Measurements from ENCODE around the gene ZBTB32.

Gene ZBTB32

DNA sequence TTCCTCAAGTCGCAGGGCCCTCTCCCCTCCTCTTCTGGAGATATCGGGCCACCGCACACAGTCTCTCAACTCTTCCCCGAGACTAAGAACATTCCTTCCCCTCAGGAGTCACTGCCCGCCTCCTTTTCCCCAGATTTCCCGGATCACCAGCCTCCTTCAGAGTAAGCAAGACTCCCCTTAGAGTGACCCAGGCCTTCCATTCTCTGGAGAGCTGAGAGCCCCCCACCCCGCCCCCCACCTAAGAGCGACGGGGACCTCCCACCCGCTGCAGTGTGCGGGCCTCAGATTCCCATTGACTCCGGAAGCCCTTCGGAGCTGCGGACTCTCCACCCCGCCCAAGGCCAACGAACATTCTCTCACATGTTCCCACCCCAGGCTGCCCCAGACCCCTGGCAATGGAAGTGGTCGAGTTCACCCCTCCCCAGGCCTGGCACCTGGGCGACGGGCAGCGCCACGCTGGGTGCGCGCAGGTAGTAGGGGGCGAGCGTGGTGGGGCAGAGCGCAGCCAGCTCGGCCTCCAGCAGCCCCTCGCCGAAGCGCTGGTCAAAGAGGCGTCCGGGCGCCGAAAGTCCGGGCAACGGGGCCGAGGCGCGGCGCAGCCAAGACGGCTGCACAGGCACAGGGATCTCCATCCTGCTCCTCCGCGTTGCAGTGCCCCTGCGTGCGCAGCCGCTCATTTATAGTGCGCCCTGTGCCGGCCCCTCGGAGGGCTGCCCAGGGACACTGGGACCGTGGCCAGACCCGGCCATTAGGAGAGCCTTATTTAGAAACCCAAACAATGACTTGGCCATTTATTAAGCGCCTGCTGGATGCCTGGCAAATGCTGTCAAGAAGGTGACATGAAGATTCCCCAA is 52.2 kb downstream of the ZBTB32 start, which contains the start of gene HSPB6:
HSPB6 (minus strand) TSS at position 653 of the 854 bp plus-strand sequence; CDS start at position 632, 21 bp downstream.
- H3K9me3 ChIP-seq (ENCODE audit: control extremely low read depth in 1 of 5, control insufficient read depth in 4 of 5, insufficient read depth in 2 of 5, low read depth in 1 of 5, low read length in 4 of 5): peaks cover 0 to 1% (median 0%) of the 10 kb centered on the region in 5 experiments
- H3K4me1 ChIP-seq (ENCODE audit: control extremely low read depth in 1 of 4, control insufficient read depth in 4 of 4, insufficient read depth in 4 of 4, low read length in 3 of 4): peaks cover 2 to 35% (median 27%) of the 10 kb centered on the region in 4 experiments
- 3% methylated on average over 48 of the region's 52 CpGs for WGBS (ENCODE audit: insufficient coverage)
- peaks cover 0 to 37% (median 0%) of the 10 kb centered on the region in 5 experiments for H3K27me3 ChIP-seq (replicated peaks in 2 of 5; ENCODE audit: control insufficient read depth in 4 of 5, insufficient read depth in 5 of 5, low read length in 4 of 5)
- peaks cover 0 to 34% (median 24%) of the 10 kb centered on the region in 4 experiments for H3K36me3 ChIP-seq (ENCODE audit: control insufficient read depth in 4 of 4, insufficient read depth in 4 of 4, low read length in 3 of 4)
- DNase-seq: no peak
- peak within 1 kb of the TSS in 1 of 2 experiments; percentile 97 for H3K27ac ChIP-seq (ENCODE audit: insufficient read depth in 1 of 2, low read depth in 1 of 2, low read length in 2 of 2, poor library complexity in 1 of 2, severe bottlenecking in 2 of 2)
- peak within 1 kb of the TSS; percentile 1 to 100 (median 93) for H3K4me3 ChIP-seq (ENCODE audit: control insufficient read depth in 1 of 7, extremely low read depth in 1 of 7, insufficient read depth in 4 of 7, low read depth in 2 of 7, low read length in 6 of 7)
- ChIA-PET CTCF (interaction anchor here (1.0 to 1.7 kb wide), 2 partner anchors 8 to 13 kb away, joined by 3 to 4 read pairs; partner anchors contain the start of gene LIN37), POLR2A (interaction anchor here (0.7 kb wide), 1 partner anchor 9 kb away, joined by 4 read pairs; the partner anchor contains the start of gene LIN37)

DNA sequence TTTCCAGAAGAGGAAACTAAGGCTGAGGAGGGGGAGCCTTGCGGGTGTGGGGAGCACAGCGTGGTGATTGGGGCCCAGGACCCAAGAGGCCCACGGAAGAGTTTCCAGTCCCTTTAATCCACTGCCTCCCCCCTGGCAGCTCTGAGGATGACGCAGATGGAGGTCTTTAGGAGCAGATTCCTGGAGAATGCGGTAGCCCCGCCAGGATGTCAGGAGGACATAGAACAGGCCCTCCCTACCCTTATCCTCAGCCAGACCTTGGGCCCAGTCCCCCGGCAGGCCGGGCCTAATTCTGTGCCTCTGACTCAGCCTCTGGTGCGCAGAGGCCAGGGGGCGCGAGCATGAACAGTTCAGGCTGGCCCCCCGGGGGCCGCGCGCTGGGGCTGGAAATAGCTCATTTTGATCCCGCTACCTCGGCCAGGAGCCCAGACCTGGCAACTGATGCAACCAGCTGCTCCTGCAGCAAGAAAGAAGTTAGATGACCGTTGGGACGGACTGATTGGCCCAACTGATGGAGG is 52.9 kb downstream of the ZBTB32 start:
- H3K4me3 ChIP-seq (ENCODE audit: control insufficient read depth in 1 of 7, extremely low read depth in 1 of 7, insufficient read depth in 4 of 7, low read depth in 2 of 7, low read length in 6 of 7): peak overlapping the region; percentile 1 to 100 (median 93)
- peak in 2 of 3 donors; percentile 38 to 42 for DNase-seq
- H3K36me3 ChIP-seq (ENCODE audit: control insufficient read depth in 4 of 4, insufficient read depth in 4 of 4, low read length in 3 of 4): peaks cover 0 to 35% (median 26%) of the 10 kb centered on the region in 4 experiments
- H3K4me1 ChIP-seq (ENCODE audit: control extremely low read depth in 1 of 4, control insufficient read depth in 4 of 4, insufficient read depth in 4 of 4, low read length in 3 of 4): peaks cover 2 to 35% (median 27%) of the 10 kb centered on the region in 4 experiments
- H3K9me3 ChIP-seq (ENCODE audit: control extremely low read depth in 1 of 5, control insufficient read depth in 4 of 5, insufficient read depth in 2 of 5, low read depth in 1 of 5, low read length in 4 of 5): peaks cover 0 to 1% (median 0%) of the 10 kb centered on the region in 5 experiments
- WGBS (ENCODE audit: insufficient coverage): 6% methylated on average over 12 of the region's 19 CpGs
- CTCF ChIA-PET: interaction anchor here (1.0 kb wide), 1 partner anchor 9 kb away, joined by 3 read pairs; the partner anchor contains the start of gene LIN37
- POLR2A ChIA-PET: no interaction called here
- peaks cover 0 to 37% (median 0%) of the 10 kb centered on the region in 5 experiments for H3K27me3 ChIP-seq (replicated peaks in 2 of 5; ENCODE audit: control insufficient read depth in 4 of 5, insufficient read depth in 5 of 5, low read length in 4 of 5)
- peak overlapping the region in 1 of 2 experiments; percentile 97 for H3K27ac ChIP-seq (ENCODE audit: insufficient read depth in 1 of 2, low read depth in 1 of 2, low read length in 2 of 2, poor library complexity in 1 of 2, severe bottlenecking in 2 of 2)

DNA sequence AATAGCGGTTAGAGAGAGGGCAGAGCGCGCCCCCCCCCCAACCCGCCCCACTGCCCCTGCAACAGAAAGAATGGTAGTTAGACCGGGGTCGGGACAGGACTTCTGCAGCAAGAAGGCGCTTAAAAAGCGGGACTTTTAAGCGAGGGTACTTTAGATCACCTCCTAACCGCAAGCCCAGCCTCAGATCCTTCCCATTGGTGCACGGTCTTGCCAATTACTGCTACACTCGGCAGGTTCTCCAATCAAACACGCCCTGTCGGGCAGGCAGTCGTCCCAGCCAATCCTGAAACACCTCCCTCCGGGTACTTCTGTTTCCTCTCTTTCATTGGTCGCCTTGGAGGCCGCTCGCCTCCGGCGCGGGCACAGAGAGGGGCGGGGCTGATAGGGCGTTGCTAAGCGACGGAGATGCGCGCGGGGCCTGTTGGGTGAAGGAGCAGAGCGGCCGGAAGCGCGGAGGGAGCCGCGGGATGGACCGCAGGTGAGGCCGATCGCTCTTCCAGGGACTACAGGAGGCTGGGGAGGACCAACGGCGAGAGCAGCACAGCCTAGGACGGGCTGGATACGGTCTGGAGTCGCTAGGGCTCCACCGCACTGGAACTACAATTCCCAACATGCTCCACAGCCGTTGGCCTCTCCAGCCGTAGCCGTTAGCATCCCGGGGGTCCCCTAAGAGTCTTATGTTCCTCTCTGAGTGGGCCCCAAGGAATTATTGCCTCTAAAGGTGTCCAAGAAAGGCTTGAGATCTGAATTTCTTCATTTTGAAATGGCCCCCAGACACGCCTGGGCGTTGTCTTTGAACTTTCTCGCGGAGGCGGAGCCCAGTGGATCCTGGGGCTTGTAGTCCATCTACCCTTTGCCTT is 53.6 kb downstream of the ZBTB32 start, which contains the start of gene PROSER3:
PROSER3 (plus strand) TSS at position 428 of the 860 bp plus-strand sequence; CDS start at position 468, 40 bp downstream.
- Histone ChIP-seq H3K9me3 (ENCODE audit: control extremely low read depth in 1 of 5, control insufficient read depth in 4 of 5, insufficient read depth in 2 of 5, low read depth in 1 of 5, low read length in 4 of 5) (peaks cover 0 to 1% (median 0%) of the 10 kb centered on the region in 5 experiments), H3K4me3 (ENCODE audit: control insufficient read depth in 1 of 7, extremely low read depth in 1 of 7, insufficient read depth in 4 of 7, low read depth in 2 of 7, low read length in 6 of 7) (peak within 1 kb of the TSS; percentile 57 to 100 (median 93)), H3K27me3 (replicated peaks in 2 of 5; ENCODE audit: control insufficient read depth in 4 of 5, insufficient read depth in 5 of 5, low read length in 4 of 5) (peaks cover 0 to 37% (median 0%) of the 10 kb centered on the region in 5 experiments), H3K4me1 (ENCODE audit: control extremely low read depth in 1 of 4, control insufficient read depth in 4 of 4, insufficient read depth in 4 of 4, low read length in 3 of 4) (peaks cover 2 to 35% (median 27%) of the 10 kb centered on the region in 4 experiments), H3K36me3 (ENCODE audit: control insufficient read depth in 4 of 4, insufficient read depth in 4 of 4, low read length in 3 of 4) (peaks cover 0 to 29% (median 21%) of the 10 kb centered on the region in 4 experiments), H3K27ac (ENCODE audit: insufficient read depth in 1 of 2, low read depth in 1 of 2, low read length in 2 of 2, poor library complexity in 1 of 2, severe bottlenecking in 2 of 2) (peak within 1 kb of the TSS; percentile 84 to 97)
- POLR2A ChIA-PET: no interaction called here
- WGBS (ENCODE audit: insufficient coverage): 0% methylated on average over 44 of the region's 53 CpGs
- CTCF ChIA-PET: no interaction called here
- DNase-seq: peak; percentile 99 to 100 (median 100)

DNA sequence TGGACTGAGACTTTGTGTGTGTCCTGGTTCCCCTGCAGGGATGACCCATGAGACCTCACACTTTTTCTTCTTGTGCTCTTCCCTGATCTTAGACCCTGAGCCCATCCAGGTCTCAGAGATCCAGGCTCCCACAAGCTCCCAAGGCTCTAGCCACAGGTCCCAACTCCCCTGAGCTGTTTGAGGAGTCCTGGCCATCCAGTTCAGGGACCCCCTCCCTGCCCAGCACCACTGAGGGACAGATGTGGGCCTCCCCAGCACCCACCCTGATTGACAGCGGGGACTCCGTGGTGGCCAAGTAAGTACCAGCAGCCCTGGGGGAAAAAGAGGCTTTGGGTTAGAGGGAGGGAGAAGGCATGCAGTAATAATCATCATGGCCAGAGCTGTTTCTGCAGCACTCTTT is 55.3 kb downstream of the ZBTB32 start:
- Histone ChIP-seq H3K4me1 (ENCODE audit: control extremely low read depth in 1 of 4, control insufficient read depth in 4 of 4, insufficient read depth in 4 of 4, low read length in 3 of 4) (peaks cover 2 to 35% (median 27%) of the 10 kb centered on the region in 4 experiments), H3K27ac (ENCODE audit: insufficient read depth in 1 of 2, low read depth in 1 of 2, low read length in 2 of 2, poor library complexity in 1 of 2, severe bottlenecking in 2 of 2) (no peak overlapping the region), H3K36me3 (ENCODE audit: control insufficient read depth in 4 of 4, insufficient read depth in 4 of 4, low read length in 3 of 4) (peaks cover 0 to 22% (median 15%) of the 10 kb centered on the region in 4 experiments), H3K27me3 (replicated peaks in 2 of 5; ENCODE audit: control insufficient read depth in 4 of 5, insufficient read depth in 5 of 5, low read length in 4 of 5) (peaks cover 0 to 27% (median 0%) of the 10 kb centered on the region in 5 experiments), H3K4me3 (ENCODE audit: control insufficient read depth in 1 of 7, extremely low read depth in 1 of 7, insufficient read depth in 4 of 7, low read depth in 2 of 7, low read length in 6 of 7) (no peak overlapping the region), H3K9me3 (ENCODE audit: control extremely low read depth in 1 of 5, control insufficient read depth in 4 of 5, insufficient read depth in 2 of 5, low read depth in 1 of 5, low read length in 4 of 5) (peaks cover 0 to 1% (median 0%) of the 10 kb centered on the region in 5 experiments)
- no peak for DNase-seq
- WGBS (ENCODE audit: insufficient coverage): 100% methylated on average over 2 of the region's 2 CpGs
- CTCF ChIA-PET: interaction anchor here (0.8 kb wide), 1 partner anchor 67 kb away, joined by 3 read pairs; no protein-coding TSS in a partner anchor
- POLR2A ChIA-PET: no interaction called here

DNA sequence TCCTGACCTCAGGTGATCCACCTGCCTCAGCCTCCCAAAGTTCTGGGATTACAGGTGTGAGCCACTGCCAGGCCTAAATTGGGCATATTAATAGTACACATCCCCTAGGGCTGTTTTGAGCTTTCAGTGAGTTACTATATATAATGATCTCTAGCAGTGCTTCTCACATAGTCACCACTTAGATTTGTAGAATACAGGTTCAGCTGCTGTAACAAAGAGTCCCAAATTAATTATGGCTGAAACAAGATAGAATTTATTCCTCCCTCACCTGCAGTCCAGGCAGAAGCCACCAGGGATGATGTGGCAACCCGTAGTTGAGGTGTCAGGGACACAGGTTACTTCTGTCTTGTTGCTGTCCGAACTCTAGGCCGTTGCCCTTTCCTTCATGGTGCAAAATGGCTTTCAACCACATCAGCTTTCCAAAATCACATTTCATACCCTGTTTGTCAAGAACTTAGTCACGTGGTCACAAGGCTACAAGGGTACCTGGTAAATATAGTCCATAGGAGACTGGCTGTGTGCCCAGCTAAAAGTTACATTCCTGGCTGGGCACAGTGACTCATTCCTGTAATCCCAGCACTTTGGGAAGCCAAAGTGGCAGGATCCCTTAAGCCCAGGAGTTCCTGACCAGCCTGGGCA is 56.5 kb downstream of the ZBTB32 start:
- Histone ChIP-seq H3K27ac (ENCODE audit: insufficient read depth in 1 of 2, low read depth in 1 of 2, low read length in 2 of 2, poor library complexity in 1 of 2, severe bottlenecking in 2 of 2) (no peak overlapping the region), H3K36me3 (ENCODE audit: control insufficient read depth in 4 of 4, insufficient read depth in 4 of 4, low read length in 3 of 4) (peaks cover 0 to 30% (median 21%) of the 10 kb centered on the region in 4 experiments), H3K4me3 (ENCODE audit: control insufficient read depth in 1 of 7, extremely low read depth in 1 of 7, insufficient read depth in 4 of 7, low read depth in 2 of 7, low read length in 6 of 7) (no peak overlapping the region), H3K4me1 (ENCODE audit: control extremely low read depth in 1 of 4, control insufficient read depth in 4 of 4, insufficient read depth in 4 of 4, low read length in 3 of 4) (peaks cover 2 to 26% (median 23%) of the 10 kb centered on the region in 4 experiments), H3K9me3 (ENCODE audit: control extremely low read depth in 1 of 5, control insufficient read depth in 4 of 5, insufficient read depth in 2 of 5, low read depth in 1 of 5, low read length in 4 of 5) (peaks cover 0 to 1% (median 0%) of the 10 kb centered on the region in 5 experiments), H3K27me3 (replicated peaks in 2 of 5; ENCODE audit: control insufficient read depth in 4 of 5, insufficient read depth in 5 of 5, low read length in 4 of 5) (peaks cover 0 to 16% (median 0%) of the 10 kb centered on the region in 5 experiments)
- 96% methylated on average over 4 of the region's 4 CpGs for WGBS (ENCODE audit: insufficient coverage)
- DNase-seq: no peak
- CTCF ChIA-PET: interaction anchor here (0.6 to 1.0 kb wide), 2 partner anchors 59 to 145 kb away, joined by 3 read pairs; no protein-coding TSS in a partner anchor
- POLR2A ChIA-PET: no interaction called here
